ENCODE data around the gene ARID5B. TPM values are rescaled to one million over a fixed set of nuclear protein-coding genes. Genes with fewer than 3 reads are reported as not detected.

ARID5B gene
- total and polyA plus RNA-seq, 5 donors: 13.7 to 31.8 (median 19.3) TPM

DNA sequence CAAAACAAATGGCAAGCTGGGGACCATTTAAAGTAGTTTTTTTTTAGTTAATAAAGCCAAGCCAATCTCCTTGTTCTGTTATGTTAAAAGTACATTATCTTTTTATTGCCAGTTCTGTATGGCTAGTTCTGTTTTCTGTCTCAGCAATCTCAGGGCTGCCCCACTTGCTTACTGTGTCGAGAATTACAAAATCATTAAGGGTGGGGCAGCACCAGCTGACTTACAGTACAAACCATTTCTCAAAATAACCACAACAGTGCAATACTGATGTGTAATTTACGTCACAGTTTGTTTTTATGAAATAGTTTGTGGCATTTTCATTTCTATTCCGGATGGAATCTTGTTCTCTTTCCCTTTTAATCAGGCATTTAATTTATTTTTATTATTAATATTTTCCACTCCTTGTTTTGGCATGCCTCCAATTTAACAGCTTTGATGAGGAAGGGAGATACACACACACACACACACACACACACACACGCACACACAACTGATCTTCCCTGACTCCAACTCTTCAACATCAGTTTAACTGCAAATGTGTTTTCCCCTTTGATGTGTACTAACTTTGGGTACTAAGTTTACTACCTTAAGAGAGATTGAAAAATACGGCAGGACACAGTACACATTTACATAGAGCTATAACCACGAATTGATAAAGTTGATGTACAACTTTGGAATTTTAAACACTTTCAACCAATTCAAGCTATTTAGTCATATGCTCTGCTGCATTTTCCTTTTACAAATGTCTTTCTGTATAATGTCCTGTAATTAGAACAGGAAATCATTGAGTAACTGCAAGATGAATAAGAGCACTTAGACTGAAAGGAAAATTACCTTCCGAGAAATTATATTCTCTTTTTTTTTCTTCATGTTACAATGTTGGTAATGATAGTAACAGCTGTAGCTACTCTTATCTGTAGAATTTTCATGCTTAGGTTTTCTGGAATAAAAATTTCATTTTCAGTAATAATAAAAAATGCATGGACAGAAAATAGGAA is 91.5 kb downstream of the ARID5B start:
- Histone ChIP-seq H3K27me3 (ENCODE audit: control insufficient read depth, insufficient read depth) (no peaks in the 10 kb centered on the region), H3K4me1 (ENCODE audit: control insufficient read depth, insufficient read depth, low read length) (peaks cover 8% of the 10 kb centered on the region), H3K9me3 (ENCODE audit: control insufficient read depth, low read length) (no peaks in the 10 kb centered on the region), H3K27ac (ENCODE audit: low read length) (peak overlapping the region; percentile 81), H3K4me3 (ENCODE audit: low read length) (peak overlapping the region; percentile 42)
- intact Hi-C loops (cut with DNase I): loop anchor here in 1 of 4 donors (10.0 kb wide), 1 partner anchor 88 kb away; the partner anchor contains the start of gene ARID5B
- ATAC-seq (peak; percentile 96 to 97), DNase-seq (peak; percentile 30 to 35 (median 33))
- WGBS: 16% methylated on average over 7 of the region's 7 CpGs

DNA sequence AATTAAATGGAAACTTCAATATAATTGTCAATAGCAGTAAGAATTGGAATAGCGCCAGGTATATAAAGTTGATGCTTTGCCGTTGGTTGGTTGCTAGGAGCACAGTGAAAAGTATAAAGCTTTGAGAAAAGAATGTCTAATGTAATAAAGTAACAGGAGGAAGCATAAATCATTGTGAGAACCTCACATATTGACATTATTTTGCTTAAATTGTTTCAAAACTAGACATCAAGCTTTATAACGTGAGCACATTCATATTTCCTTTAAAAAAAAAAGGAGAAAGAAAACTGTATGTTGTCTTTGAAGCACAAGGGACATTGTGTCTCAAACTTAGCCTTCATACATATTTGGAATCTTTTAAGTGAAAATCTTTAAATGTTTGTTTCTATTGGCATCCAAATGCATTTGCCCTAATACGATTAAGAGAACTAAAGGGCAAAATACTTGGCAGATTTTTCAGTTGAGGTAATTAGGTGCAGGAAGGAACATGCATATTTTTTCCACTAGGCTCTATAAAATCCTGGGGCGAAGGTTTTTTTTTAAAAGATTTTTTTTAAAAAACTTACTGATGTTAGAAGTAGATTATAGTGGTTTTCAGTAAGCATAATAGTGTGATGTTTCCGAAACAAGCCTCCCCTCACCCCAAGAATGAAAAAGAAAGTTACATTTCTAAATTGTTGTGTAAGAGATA is 92.4 kb downstream of the ARID5B start:
- Histone ChIP-seq H3K27ac (ENCODE audit: low read length) (no peak overlapping the region), H3K4me1 (ENCODE audit: control insufficient read depth, insufficient read depth, low read length) (peaks cover 8% of the 10 kb centered on the region), H3K4me3 (ENCODE audit: low read length) (no peak overlapping the region), H3K9me3 (ENCODE audit: control insufficient read depth, low read length) (no peaks in the 10 kb centered on the region), H3K27me3 (ENCODE audit: control insufficient read depth, insufficient read depth) (no peaks in the 10 kb centered on the region)
- WGBS: 41% methylated on average over 6 of the region's 6 CpGs
- intact Hi-C loops (cut with DNase I): loop anchor here in 1 of 4 donors (10.0 kb wide), 1 partner anchor 89 kb away; the partner anchor contains the start of gene ARID5B
- DNase-seq (no peak), ATAC-seq (no peak)

DNA sequence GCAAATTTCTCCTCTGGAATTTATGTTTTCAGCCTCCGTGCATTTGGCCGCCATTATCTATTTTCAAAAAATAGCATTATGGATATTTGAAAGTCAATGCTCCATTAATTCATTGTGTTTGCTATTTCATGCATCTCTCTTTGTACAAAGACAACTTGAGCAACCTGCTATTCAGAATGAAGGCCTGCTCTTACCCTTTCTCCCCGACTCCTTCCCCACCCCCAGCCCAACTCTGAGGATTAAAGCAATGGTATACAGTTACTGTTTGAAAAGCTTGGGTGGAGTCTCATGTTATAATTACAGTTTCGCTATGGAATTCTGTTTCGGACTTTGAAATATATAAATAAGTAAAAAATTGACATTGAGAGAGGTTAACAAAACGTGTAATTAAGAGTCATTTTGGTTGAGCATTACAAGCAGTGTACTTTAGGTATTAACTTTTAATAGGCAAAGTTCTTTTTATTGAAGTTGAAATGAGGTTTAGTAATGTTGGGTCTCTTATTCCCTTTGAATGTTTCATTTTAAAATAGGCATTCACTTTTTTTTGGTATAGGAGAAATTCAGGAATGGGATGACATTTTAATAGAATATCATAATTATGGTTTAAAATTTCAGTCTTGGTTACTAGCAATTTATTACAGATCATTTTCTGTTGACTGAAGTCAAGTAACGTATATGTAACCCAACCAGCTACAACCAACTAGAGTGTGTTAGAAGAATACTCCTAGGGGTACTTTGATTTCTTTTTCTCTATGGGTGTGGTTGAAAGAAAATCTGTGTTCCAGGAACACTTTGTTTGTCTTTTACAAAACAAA is 93.1 kb downstream of the ARID5B start:
- H3K27ac ChIP-seq (ENCODE audit: low read length): no peak overlapping the region
- intact Hi-C loops (cut with DNase I): loop anchor here in 1 of 4 donors (10.0 kb wide), 1 partner anchor 90 kb away; the partner anchor contains the start of gene ARID5B

DNA sequence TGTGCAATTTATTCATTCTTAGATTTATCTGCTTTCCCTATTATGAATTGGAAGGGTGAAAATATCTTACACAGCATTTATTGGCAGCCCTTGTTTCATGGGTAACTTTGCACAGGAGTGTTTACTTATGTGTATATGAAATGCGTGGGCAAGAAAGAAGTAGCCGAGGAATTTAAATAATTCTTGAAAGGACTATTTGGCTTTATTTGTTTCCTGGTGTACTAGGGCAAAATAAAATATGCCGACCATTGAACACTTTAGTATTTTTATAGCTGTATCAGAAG is 93.7 kb downstream of the ARID5B start:
- WGBS: 87% methylated on average over 3 of the region's 3 CpGs
- no peaks in the 10 kb centered on the region for H3K27me3 ChIP-seq (ENCODE audit: control insufficient read depth, insufficient read depth)
- intact Hi-C loops (cut with DNase I): loop anchor here in 1 of 4 donors (10.0 kb wide), 1 partner anchor 90 kb away; the partner anchor contains the start of gene ARID5B
- H3K27ac ChIP-seq (ENCODE audit: low read length): no peak overlapping the region
- DNase-seq (no peak), ATAC-seq (no peak)
- no peaks in the 10 kb centered on the region for H3K9me3 ChIP-seq (ENCODE audit: control insufficient read depth, low read length)
- peaks cover 8% of the 10 kb centered on the region for H3K4me1 ChIP-seq (ENCODE audit: control insufficient read depth, insufficient read depth, low read length)
- H3K4me3 ChIP-seq (ENCODE audit: low read length): no peak overlapping the region

More for the DNA sequence above, 93.1 kb downstream of the ARID5B start:
- Histone ChIP-seq H3K4me3 (ENCODE audit: low read length) (no peak overlapping the region), H3K9me3 (ENCODE audit: control insufficient read depth, low read length) (no peaks in the 10 kb centered on the region), H3K4me1 (ENCODE audit: control insufficient read depth, insufficient read depth, low read length) (peaks cover 8% of the 10 kb centered on the region), H3K27me3 (ENCODE audit: control insufficient read depth, insufficient read depth) (no peaks in the 10 kb centered on the region)
- WGBS: 86% methylated on average over 7 of the region's 7 CpGs
- no peak for DNase-seq
- no peak for ATAC-seq

DNA sequence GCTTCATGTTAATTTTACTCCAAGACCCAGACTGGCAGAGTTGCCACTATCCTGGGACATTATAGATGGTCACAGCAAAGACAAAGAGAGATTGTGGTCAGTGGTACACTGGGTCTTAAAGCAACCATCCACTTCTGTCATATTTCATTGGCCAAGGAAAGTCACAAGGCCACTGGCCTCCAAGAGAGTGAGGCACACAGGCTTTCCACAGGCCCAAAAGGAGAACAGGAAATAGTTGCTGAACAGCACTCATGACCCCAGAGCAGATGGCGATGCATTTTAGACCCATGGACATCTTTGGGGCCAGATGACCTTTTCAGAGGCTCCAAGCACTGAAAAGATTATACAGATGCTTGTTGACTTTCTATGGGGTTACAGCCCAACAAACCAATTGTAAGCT is 97.4 kb downstream of the ARID5B start:
- DNase-seq: no peak
- ATAC-seq: no peak
- Histone ChIP-seq H3K27ac (ENCODE audit: low read length) (no peak overlapping the region), H3K27me3 (ENCODE audit: control insufficient read depth, insufficient read depth) (no peaks in the 10 kb centered on the region), H3K4me1 (ENCODE audit: control insufficient read depth, insufficient read depth, low read length) (peaks cover 2% of the 10 kb centered on the region), H3K4me3 (ENCODE audit: low read length) (no peak overlapping the region), H3K9me3 (ENCODE audit: control insufficient read depth, low read length) (no peaks in the 10 kb centered on the region)
- 90% methylated on average over 1 of the region's 1 CpG for WGBS
- intact Hi-C loops (cut with DNase I): loop anchor here in 1 of 4 donors (10.0 kb wide), 1 partner anchor 94 kb away; the partner anchor contains the start of gene ARID5B

DNA sequence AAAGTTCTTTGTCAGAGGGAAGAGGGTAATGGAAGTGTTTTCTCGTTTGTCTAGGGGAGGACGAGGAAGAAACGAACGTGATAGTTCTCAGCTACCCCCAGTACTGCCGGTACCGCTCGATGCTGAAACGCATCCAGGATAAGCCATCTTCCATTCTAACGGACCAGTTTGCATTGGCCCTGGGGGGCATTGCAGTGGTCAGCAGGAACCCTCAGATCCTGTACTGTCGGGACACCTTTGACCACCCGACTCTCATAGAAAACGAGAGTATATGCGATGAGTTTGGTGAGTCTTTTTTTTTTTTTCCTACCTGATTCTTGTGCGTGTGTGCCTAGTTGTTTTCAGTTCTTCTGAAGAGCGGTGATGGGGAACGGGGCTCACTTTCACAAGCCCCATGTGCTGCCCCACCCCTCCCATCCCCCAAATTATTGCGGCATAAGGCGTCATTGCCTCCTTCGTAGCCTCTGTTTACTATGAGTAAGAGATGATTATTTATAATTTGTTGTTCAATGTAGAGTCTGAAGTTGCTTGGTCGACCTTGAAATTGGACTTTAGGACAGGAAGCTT is 98.6 kb downstream of the ARID5B start:
- no peak for ATAC-seq
- intact Hi-C loops (cut with DNase I): no loop called here
- Histone ChIP-seq H3K27ac (ENCODE audit: low read length) (no peak overlapping the region), H3K4me1 (ENCODE audit: control insufficient read depth, insufficient read depth, low read length) (peaks cover 5% of the 10 kb centered on the region), H3K27me3 (ENCODE audit: control insufficient read depth, insufficient read depth) (no peaks in the 10 kb centered on the region), H3K4me3 (ENCODE audit: low read length) (no peak overlapping the region), H3K9me3 (ENCODE audit: control insufficient read depth, low read length) (no peaks in the 10 kb centered on the region)
- 96% methylated on average over 20 of the region's 20 CpGs for WGBS
- DNase-seq: no peak

DNA sequence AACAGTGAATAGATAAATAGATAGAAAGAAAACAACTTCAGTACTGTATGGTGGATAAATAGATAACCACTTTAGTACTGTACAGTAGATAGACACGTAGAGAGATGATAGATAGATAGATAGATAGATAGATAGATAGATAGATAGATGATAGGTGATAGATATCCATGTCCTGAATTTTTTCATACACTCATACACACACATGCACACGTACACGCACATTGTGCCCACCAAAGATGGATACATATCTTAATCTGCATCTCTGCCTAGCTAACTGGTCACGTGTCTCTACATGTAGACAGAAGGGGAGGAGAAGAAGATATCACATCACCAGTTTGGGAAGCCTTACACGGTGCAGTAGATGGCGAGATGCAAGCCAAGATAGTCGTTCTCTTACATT is 99.2 kb downstream of the ARID5B start:
- peaks cover 4% of the 10 kb centered on the region for H3K4me1 ChIP-seq (ENCODE audit: control insufficient read depth, insufficient read depth, low read length)
- ATAC-seq (no peak), DNase-seq (no peak)
- H3K4me3 ChIP-seq (ENCODE audit: low read length): no peak overlapping the region
- H3K27ac ChIP-seq (ENCODE audit: low read length): no peak overlapping the region
- WGBS: 89% methylated on average over 7 of the region's 7 CpGs
- H3K9me3 ChIP-seq (ENCODE audit: control insufficient read depth, low read length): no peaks in the 10 kb centered on the region
- no peaks in the 10 kb centered on the region for H3K27me3 ChIP-seq (ENCODE audit: control insufficient read depth, insufficient read depth)
- intact Hi-C loops (cut with DNase I): no loop called here

DNA sequence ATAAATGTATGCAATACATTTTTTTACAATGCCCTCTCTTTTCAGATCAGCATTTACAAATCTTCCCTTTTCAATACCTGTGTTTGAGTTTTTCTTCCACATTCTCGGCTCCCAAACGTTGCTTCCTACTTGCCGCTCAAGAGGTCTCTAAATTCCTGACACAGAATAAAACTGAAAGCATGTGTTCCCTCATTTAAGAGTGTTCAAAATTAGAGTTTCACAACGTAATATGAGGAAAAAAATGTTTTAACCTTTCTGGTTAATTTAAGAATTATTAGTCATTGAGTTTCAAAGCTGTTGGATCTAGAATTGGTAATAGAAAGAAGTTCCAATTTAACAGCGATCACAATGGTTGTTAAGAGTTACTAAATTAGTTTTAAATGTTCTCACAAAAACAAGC is 100.4 kb downstream of the ARID5B start:
- WGBS: 82% methylated on average over 5 of the region's 5 CpGs
- intact Hi-C loops (cut with DNase I): no loop called here
- no peak for DNase-seq
- H3K9me3 ChIP-seq (ENCODE audit: control insufficient read depth, low read length): no peaks in the 10 kb centered on the region
- no peak for ATAC-seq
- peaks cover 3% of the 10 kb centered on the region for H3K4me1 ChIP-seq (ENCODE audit: control insufficient read depth, insufficient read depth, low read length)
- H3K27me3 ChIP-seq (ENCODE audit: control insufficient read depth, insufficient read depth): no peaks in the 10 kb centered on the region
- no peak overlapping the region for H3K27ac ChIP-seq (ENCODE audit: low read length)
- no peak overlapping the region for H3K4me3 ChIP-seq (ENCODE audit: low read length)

DNA sequence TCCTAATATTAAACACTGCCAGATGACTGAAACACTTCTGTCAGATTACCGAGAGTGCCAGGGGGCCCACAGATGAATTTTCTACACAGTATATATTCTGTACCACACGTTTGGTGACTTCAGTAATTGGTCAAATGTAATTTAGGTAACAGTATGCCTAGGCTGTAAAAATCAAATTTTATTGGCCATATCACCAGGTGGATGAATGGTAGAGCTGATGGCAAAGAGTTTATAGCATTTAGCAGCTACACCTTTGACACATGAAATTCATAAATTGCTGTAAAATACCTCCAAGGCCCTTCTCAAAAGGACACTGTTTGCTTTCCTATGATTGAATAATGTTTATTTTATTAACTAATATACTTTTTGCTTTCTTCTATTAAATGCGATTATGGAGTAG is 101.3 kb downstream of the ARID5B start:
- intact Hi-C loops (cut with DNase I): no loop called here
- Histone ChIP-seq H3K27ac (ENCODE audit: low read length) (no peak overlapping the region), H3K4me1 (ENCODE audit: control insufficient read depth, insufficient read depth, low read length) (peaks cover 3% of the 10 kb centered on the region), H3K4me3 (ENCODE audit: low read length) (no peak overlapping the region), H3K27me3 (ENCODE audit: control insufficient read depth, insufficient read depth) (no peaks in the 10 kb centered on the region), H3K9me3 (ENCODE audit: control insufficient read depth, low read length) (no peaks in the 10 kb centered on the region)
- no peak for ATAC-seq
- DNase-seq: no peak
- 89% methylated on average over 3 of the region's 3 CpGs for WGBS

DNA sequence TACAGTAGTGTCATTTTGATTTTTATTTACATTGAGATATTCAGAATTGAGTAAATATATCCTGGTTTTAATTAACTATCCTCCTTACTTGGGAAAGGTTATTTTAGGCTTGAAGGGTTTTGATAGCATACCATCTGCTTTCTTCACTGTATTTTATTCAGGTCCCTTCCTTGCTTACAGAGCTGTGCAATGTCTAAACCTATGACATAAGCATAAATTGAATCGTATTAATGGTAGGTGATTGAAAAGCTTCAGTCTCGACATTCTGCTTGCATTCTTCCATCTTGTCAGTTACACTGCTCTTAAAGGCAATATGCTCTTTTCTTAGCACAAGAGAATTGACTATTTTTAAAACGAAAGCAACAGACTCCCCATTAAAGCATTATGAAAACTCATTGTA is 102.5 kb downstream of the ARID5B start:
- ATAC-seq (no peak), DNase-seq (no peak)
- H3K27ac ChIP-seq (ENCODE audit: low read length): no peak overlapping the region
- no peaks in the 10 kb centered on the region for H3K27me3 ChIP-seq (ENCODE audit: control insufficient read depth, insufficient read depth)
- WGBS: 48% methylated on average over 3 of the region's 3 CpGs
- intact Hi-C loops (cut with DNase I): no loop called here
- peaks cover 3% of the 10 kb centered on the region for H3K4me1 ChIP-seq (ENCODE audit: control insufficient read depth, insufficient read depth, low read length)
- H3K9me3 ChIP-seq (ENCODE audit: control insufficient read depth, low read length): no peaks in the 10 kb centered on the region
- no peak overlapping the region for H3K4me3 ChIP-seq (ENCODE audit: low read length)

All from right cardiac atrium (tissue), 5 donors.